Loucy (cell line): Measurements from ENCODE around the gene CNNM3.

Experiments used
- EZH2phosphoT487 ChIP-seq: fragments of 200-600 bp; IDR thresholded peaks from 2 replicates; pipeline ENCODE4 v1.6.1; 2018; ENCODE audit warnings: antibody characterized with exemption, mild to moderate bottlenecking, moderate library complexity, borderline replicate concordance
- TF ChIP-seq, protein P1 (sequence below): fragments of 200-600 bp; sonication (generic); conservative IDR thresholded peaks from 2 replicates; pipeline ENCODE4 v1.5.1; 2014; ENCODE audit warnings: mild to moderate bottlenecking, antibody characterized with exemption, low read length

DNA sequence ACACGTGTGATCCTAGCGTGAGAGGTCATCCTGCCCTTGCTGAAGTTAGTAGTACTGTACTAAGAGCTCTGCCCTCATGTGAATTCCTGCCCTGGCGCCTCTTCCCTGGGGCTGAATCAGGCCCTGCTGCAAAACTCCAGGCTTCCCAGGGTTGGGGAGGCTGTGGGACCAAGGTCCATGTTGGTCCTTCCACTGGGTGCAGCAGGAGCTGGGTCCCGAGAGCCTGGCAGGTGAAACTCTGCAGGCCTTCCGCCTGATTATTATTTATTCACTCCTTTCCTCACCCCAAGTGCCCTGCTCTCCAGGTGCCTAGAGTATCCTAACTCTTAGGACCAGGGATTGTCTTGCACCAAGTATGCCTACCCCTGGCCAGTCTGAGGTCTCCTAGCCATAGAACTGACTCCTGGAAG lies 5.3 kb upstream of the CNNM3 start:
- TF ChIP-seq, protein P1, sequence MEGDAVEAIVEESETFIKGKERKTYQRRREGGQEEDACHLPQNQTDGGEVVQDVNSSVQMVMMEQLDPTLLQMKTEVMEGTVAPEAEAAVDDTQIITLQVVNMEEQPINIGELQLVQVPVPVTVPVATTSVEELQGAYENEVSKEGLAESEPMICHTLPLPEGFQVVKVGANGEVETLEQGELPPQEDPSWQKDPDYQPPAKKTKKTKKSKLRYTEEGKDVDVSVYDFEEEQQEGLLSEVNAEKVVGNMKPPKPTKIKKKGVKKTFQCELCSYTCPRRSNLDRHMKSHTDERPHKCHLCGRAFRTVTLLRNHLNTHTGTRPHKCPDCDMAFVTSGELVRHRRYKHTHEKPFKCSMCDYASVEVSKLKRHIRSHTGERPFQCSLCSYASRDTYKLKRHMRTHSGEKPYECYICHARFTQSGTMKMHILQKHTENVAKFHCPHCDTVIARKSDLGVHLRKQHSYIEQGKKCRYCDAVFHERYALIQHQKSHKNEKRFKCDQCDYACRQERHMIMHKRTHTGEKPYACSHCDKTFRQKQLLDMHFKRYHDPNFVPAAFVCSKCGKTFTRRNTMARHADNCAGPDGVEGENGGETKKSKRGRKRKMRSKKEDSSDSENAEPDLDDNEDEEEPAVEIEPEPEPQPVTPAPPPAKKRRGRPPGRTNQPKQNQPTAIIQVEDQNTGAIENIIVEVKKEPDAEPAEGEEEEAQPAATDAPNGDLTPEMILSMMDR: no peak
- no peak for TF ChIP-seq EZH2phosphoT487
